ENCODE measurements around the gene UNC5C.

UNC5C gene

DNA sequence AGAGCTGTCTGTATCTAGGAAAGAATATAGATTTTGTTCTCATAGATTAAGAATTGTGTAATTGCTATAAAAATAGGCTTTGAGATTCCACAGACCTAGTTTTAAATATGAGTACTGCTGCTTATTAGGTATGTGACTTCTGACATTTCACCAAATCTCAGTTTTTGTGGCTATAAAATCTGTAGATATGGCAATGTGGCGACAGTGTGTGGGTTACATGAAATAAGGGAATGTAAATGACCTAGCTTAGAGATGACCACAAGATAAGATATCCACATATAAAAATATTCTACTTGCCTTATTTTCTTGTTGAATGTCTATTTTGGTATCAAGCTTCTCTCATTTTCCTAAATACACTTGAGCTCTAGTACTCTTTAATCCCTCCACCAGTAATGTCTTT, 193.8 kb downstream of the UNC5C start:
- DNase-seq (ENCODE audit: low spot score): no peak
- TF ChIP-seq, protein P1, sequence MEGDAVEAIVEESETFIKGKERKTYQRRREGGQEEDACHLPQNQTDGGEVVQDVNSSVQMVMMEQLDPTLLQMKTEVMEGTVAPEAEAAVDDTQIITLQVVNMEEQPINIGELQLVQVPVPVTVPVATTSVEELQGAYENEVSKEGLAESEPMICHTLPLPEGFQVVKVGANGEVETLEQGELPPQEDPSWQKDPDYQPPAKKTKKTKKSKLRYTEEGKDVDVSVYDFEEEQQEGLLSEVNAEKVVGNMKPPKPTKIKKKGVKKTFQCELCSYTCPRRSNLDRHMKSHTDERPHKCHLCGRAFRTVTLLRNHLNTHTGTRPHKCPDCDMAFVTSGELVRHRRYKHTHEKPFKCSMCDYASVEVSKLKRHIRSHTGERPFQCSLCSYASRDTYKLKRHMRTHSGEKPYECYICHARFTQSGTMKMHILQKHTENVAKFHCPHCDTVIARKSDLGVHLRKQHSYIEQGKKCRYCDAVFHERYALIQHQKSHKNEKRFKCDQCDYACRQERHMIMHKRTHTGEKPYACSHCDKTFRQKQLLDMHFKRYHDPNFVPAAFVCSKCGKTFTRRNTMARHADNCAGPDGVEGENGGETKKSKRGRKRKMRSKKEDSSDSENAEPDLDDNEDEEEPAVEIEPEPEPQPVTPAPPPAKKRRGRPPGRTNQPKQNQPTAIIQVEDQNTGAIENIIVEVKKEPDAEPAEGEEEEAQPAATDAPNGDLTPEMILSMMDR (IDR thresholded peaks at IDR 0.05; ENCODE audit: extremely low read depth, insufficient read depth, missing control alignments): no peak
- in situ Hi-C loops (cut with MboI; ENCODE audit: low pct_unique_long_range_greater_than_20kb, low sequenced_read_pairs, unreplicated experiment): no loop called here

DNA sequence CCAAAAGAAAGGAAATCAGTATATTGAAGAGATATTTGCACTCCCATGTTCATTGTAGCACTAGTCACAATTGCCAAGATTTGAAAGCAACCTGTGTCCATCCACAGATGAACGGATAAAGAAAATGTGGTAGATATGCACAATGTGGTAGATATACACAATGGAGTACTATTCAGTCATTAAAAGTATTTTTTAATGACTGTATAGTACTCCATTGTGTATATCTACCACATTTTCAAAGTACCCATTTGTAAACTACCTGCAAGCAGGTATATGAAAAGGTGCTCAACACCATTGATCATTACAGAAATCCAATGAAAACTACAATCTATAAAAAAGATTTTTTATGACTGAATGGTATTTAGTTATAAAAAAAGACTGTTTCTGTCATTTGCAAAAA, 200.4 kb downstream of the UNC5C start:
- in situ Hi-C loops (cut with MboI; ENCODE audit: low pct_unique_long_range_greater_than_20kb, low sequenced_read_pairs, unreplicated experiment): no loop called here
- TF ChIP-seq, protein P1 (IDR thresholded peaks at IDR 0.05; ENCODE audit: extremely low read depth, insufficient read depth, missing control alignments): no peak
- no peak for DNase-seq (ENCODE audit: low spot score)

DNA sequence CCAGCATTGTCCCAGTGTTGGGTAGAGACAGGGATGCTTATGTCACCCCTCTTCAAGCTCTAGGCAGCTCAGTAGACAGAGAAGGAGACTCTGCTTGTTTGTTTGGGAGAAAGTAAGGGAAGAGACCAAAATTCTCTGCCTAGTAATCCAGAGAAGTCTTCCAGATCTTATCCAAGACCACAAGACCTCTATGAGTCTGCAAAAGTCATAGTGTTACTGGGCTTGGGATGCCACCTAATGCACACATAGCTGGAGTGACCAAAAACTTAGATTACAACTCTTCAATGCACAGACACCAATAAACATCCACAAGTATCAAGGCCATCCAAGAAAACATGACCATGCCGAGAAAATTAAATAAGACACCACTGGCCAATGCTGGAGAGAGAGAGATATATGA, 205.5 kb downstream of the UNC5C start:
- TF ChIP-seq, protein P1 (IDR thresholded peaks at IDR 0.05; ENCODE audit: extremely low read depth, insufficient read depth, missing control alignments): no peak
- no peak for DNase-seq (ENCODE audit: low spot score)
- in situ Hi-C loops (cut with MboI; ENCODE audit: low pct_unique_long_range_greater_than_20kb, low sequenced_read_pairs, unreplicated experiment): no loop called here

DNA sequence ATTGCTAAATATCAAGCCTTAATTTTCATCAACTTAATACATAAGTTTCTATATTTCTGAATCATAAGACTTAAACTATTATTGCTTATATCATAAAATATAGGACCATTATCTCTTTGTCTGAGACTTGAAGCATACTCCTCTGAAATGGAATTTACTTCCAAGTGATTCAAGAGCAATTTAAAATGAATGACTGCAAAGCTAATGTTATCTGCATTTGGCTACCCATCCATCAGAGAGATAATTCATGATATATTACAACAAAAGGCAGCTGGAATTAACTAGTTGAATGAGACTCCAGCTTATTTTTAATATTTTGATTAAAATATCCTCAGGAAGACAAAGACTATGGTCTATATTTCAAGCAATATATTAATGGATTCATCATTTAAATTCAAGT, 208.6 kb downstream of the UNC5C start:
- in situ Hi-C loops (cut with MboI; ENCODE audit: low pct_unique_long_range_greater_than_20kb, low sequenced_read_pairs, unreplicated experiment): no loop called here
- no peak for DNase-seq (ENCODE audit: low spot score)
- TF ChIP-seq, protein P1 (IDR thresholded peaks at IDR 0.05; ENCODE audit: extremely low read depth, insufficient read depth, missing control alignments): no peak

DNA sequence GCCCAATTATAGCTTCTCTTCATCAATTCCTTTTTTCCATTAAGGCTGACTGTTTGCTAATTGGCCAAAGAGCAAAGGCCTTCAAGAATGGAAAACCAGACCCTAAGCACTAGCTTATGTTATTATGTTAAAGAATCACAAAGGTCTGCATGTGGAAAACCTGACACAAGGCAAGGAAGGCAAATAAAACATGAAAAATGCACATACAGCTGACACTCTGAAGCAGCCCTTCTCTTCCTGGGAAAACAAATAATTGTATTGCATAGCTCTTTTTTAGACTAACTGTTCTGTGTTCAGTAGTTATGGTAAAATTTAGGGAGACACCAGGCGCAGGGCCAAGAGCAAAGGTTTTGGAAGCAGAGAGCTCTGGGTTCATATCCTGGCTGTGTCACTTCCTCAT, 223.1 kb downstream of the UNC5C start:
- TF ChIP-seq, protein P1 (IDR thresholded peaks at IDR 0.05; ENCODE audit: extremely low read depth, insufficient read depth, missing control alignments): no peak
- in situ Hi-C loops (cut with MboI; ENCODE audit: low pct_unique_long_range_greater_than_20kb, low sequenced_read_pairs, unreplicated experiment): no loop called here
- no peak for DNase-seq (ENCODE audit: low spot score)

DNA sequence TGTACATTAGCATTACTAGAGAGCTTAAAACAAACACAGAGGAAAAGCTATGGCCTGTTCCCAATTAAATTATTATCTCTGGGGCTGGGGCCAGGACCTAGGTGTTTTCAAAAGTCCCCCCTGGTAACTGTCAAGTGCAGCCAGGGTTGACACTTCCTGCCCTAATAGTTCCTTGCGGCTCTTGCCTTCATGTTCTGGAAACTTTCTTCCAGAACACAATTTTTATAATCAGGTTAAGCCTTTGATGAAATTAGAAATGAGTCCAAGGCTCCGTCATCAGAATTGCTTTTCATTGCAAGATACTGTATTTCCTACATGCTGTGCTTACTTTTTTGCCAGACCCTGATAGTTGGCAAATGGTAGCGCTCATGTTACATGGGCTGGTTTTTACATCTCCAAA, 229.6 kb downstream of the UNC5C start:
- TF ChIP-seq, protein P1 (IDR thresholded peaks at IDR 0.05; ENCODE audit: extremely low read depth, insufficient read depth, missing control alignments): no peak
- in situ Hi-C loops (cut with MboI; ENCODE audit: low pct_unique_long_range_greater_than_20kb, low sequenced_read_pairs, unreplicated experiment): no loop called here
- DNase-seq (ENCODE audit: low spot score): no peak

DNA sequence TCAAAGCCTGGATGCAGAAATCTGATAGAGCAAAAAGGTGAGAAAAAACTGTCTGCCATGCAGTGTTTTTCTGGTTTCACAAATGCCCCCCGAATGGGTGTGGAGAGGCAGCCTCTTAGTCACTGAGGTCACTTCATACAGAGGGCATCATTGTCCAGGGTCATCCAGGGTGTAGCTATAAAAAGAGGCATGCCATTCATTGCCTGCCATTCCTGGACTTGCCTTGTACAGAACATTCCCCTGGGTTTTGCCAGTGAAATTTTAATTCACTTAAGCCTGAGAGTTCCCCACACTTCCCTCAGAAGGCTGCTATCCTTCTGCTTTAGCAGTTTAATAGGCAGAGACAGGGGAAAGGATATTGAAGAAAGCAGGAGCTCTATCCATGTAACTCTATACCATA, 230.3 kb downstream of the UNC5C start:
- TF ChIP-seq, protein P1 (IDR thresholded peaks at IDR 0.05; ENCODE audit: extremely low read depth, insufficient read depth, missing control alignments): no peak
- DNase-seq (ENCODE audit: low spot score): no peak
- in situ Hi-C loops (cut with MboI; ENCODE audit: low pct_unique_long_range_greater_than_20kb, low sequenced_read_pairs, unreplicated experiment): no loop called here

Data from GM13977 (cell line).